GM23248 (cell line): ENCODE measurements around the gene SPAG6. TPM values are rescaled to one million over a fixed set of nuclear protein-coding genes. Genes with fewer than 3 reads are reported as not detected.

Source experiments
- DNase-seq: peaks from one replicate; pipeline ENCODE4 v3.0.0-alpha.2; 2015
- H2AFZ ChIP-seq: fragments of 200-600 bp; sonication (generic); 2 replicates; pipeline ENCODE4 v1.6.1; 2016; ENCODE audit warnings: antibody characterized with exemption
- H3F3A ChIP-seq: fragments of 200-600 bp; sonication (generic); 2 replicates; pipeline ENCODE4 v1.6.1; 2016; ENCODE audit warnings: mild to moderate bottlenecking, antibody characterized with exemption, mixed run types; ENCODE audit not compliant: insufficient read depth
- H3K27ac ChIP-seq: fragments of 200-600 bp; sonication (generic); 2 replicates; pipeline ENCODE4 v1.5.1; 2016; ENCODE audit warnings: mild to moderate bottlenecking
- H3K27me3 ChIP-seq: fragments of 200-600 bp; sonication (generic); replicated peaks from 2 replicates; pipeline ENCODE4 v1.6.1; 2016; ENCODE audit warnings: mild to moderate bottlenecking; ENCODE audit not compliant: insufficient read depth
- H3K36me3 ChIP-seq: fragments of 200-600 bp; sonication (generic); 2 replicates; pipeline ENCODE4 v1.6.1; 2016; ENCODE audit warnings: low read depth, mild to moderate bottlenecking
- H3K4me1 ChIP-seq: fragments of 200-600 bp; sonication (generic); 2 replicates; pipeline ENCODE4 v1.6.1; 2016; ENCODE audit warnings: mild to moderate bottlenecking; ENCODE audit not compliant: insufficient read depth
- H3K4me2 ChIP-seq: fragments of 200-600 bp; sonication (generic); one replicate; pipeline ENCODE4 v1.6.1; 2016; ENCODE audit warnings: mild to moderate bottlenecking; ENCODE audit not compliant: unreplicated experiment
- H3K4me3 ChIP-seq: fragments of 200-600 bp; sonication (generic); 2 replicates; pipeline ENCODE4 v1.5.1; 2016; ENCODE audit warnings: mild to moderate bottlenecking
- H3K79me2 ChIP-seq: fragments of 200-600 bp; sonication (generic); 2 replicates; pipeline ENCODE4 v1.6.1; 2016; ENCODE audit warnings: mild to moderate bottlenecking; ENCODE audit not compliant: insufficient read depth
- H3K9ac ChIP-seq: fragments of 200-600 bp; sonication (generic); 2 replicates; pipeline ENCODE4 v1.6.1; 2016; ENCODE audit warnings: mild to moderate bottlenecking
- H3K9me2 ChIP-seq: fragments of 200-600 bp; sonication (generic); 2 replicates; pipeline ENCODE4 v1.6.1; 2016; ENCODE audit warnings: mixed run types, mild to moderate bottlenecking, moderate library complexity; ENCODE audit not compliant: insufficient read depth
- H3K9me3 ChIP-seq: fragments of 200-600 bp; sonication (generic); one replicate; pipeline ENCODE4 v1.6.1; 2017; ENCODE audit warnings: low read depth
- H4K20me1 ChIP-seq: fragments of 200-600 bp; sonication (generic); 2 replicates; pipeline ENCODE4 v1.6.0; 2016; ENCODE audit not compliant: insufficient read depth
- EZH2 ChIP-seq: fragments of 200-600 bp; sonication (generic); IDR thresholded peaks from 2 replicates; pipeline ENCODE4 v1.6.1; 2018; ENCODE audit warnings: antibody characterized with exemption, mild to moderate bottlenecking; ENCODE audit not compliant: insufficient read depth, poor library complexity, severe bottlenecking
- EZH2phosphoT487 ChIP-seq: fragments of 200-600 bp; sonication (generic); IDR thresholded peaks from 2 replicates; pipeline ENCODE4 v1.6.1; 2018; ENCODE audit warnings: antibody characterized with exemption, moderate library complexity, mild to moderate bottlenecking, low read depth; ENCODE audit not compliant: insufficient read depth
- WGBS, 2 experiments: methylation state at CpG; one replicate each; pipeline ENCODE4 v1.1.6; 2015 to 2017; ENCODE audit warnings: low lambda C conversion rate in 2 of 2, low coverage in 1 of 2; ENCODE audit errors: missing lambda C conversion rate in 2 of 2; 5-methylcytosine and 5-hydroxymethylcytosine counted together
- in situ Hi-C: fragments of 300-500 bp; cut with MboI; formaldehyde crosslinking; loops from 2 replicates; pipeline ENCODE4 v1.15.0; 2020
- polyA plus RNA-seq: library from polyadenylated mRNA; unstranded; fragments of >200 nt; fragmentation: Nextera tagmentation; extraction: Ambion mirVana; gene quantifications from 2 replicates; pipeline ENCODE4 v1.2.1, GENCODE V29; 2016
- total RNA-seq: library from RNA; depleted of rRNA; stranded (reverse); fragments of >200 nt; shearing (Covaris generic); gene quantifications from 2 replicates; pipeline ENCODE4 v1.2.3, GENCODE V29; 2014

Gene SPAG6
- total and polyA plus RNA-seq, 2 experiments from 2014 or later = not detected

DNA sequence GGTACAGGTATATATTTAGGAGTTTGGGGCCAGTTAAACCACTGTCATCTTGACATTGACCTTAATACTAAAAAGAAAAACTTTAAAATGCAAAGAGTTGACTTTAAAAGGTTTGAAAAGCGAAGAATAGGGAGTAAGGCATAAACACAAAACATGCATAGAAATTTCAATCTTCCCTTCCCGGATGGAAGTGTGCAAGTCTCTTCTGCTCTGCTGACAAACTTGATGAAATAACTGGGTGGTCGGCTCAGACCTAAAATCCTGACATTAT is 3.4 kb upstream of the SPAG6 start:
- no peaks in the 10 kb centered on the region for H3K36me3 ChIP-seq
- no peak for DNase-seq
- no peak overlapping the region for H3K9ac ChIP-seq
- WGBS, 2 experiments = 38 to 42% methylated on average over 3 of the region's 3 CpGs
- H3K4me2 ChIP-seq = peak overlapping the region; percentile 95
- in situ Hi-C loops = no loop called here
- peaks cover 5% of the 10 kb centered on the region for H3K4me1 ChIP-seq
- peak overlapping the region; percentile 86; the same call in 1 of the 2 replicates for H3K4me3 ChIP-seq
- no peaks in the 10 kb centered on the region for H4K20me1 ChIP-seq
- H3K9me3 ChIP-seq = no peaks in the 10 kb centered on the region
- no peaks in the 10 kb centered on the region for H3K79me2 ChIP-seq
- H3K9me2 ChIP-seq = no peaks in the 10 kb centered on the region
- no peak overlapping the region; the same call in 1 of the 2 replicates for H2AFZ ChIP-seq
- H3K27ac ChIP-seq = no peak overlapping the region
- TF ChIP-seq EZH2 (no peak), EZH2phosphoT487 (no peak)
- peaks cover 84% of the 10 kb centered on the region for H3K27me3 ChIP-seq
- H3F3A ChIP-seq = no peaks in the 10 kb centered on the region

GRCh38 chr10:22342421-22342820 is 2.9 kb upstream of the SPAG6 start:
- in situ Hi-C loops = no loop called here
- H3K27ac ChIP-seq = no peak overlapping the region
- no peak overlapping the region for H3K4me2 ChIP-seq
- WGBS, 2 experiments = 71 to 73% methylated on average over 3 of the region's 3 CpGs
- no peak for TF ChIP-seq EZH2phosphoT487
- H3K36me3 ChIP-seq = no peaks in the 10 kb centered on the region
- DNase-seq = no peak
- H3K27me3 ChIP-seq = peaks cover 84% of the 10 kb centered on the region
- H2AFZ ChIP-seq = no peak overlapping the region
- H3K9me2 ChIP-seq = no peaks in the 10 kb centered on the region
- no peak overlapping the region for H3K9ac ChIP-seq
- no peaks in the 10 kb centered on the region for H4K20me1 ChIP-seq
- H3K79me2 ChIP-seq = no peaks in the 10 kb centered on the region
- peaks cover 5% of the 10 kb centered on the region for H3K4me1 ChIP-seq
- H3K9me3 ChIP-seq = no peaks in the 10 kb centered on the region
- no peak overlapping the region for H3K4me3 ChIP-seq
- no peaks in the 10 kb centered on the region for H3F3A ChIP-seq

DNA sequence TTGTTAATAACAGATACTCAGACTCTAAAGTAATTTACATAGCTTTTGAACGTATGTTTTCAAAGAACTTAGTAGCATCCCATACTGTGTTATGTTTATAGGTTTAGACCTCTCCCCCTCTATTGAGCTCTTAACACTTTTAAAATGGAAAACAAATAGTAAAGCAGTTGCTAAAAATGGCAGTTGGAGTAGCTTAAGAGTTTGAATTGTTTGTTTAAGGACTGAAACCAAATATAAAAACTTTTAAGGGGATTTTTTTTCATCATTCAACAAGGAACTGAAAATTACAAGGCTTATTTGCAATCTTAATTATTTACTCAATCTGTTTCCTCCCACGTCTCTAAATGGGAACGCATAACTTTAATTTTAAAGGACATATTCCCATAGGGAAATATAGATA is 1.6 kb upstream of the SPAG6 start:
- H3K4me3 ChIP-seq = no peak overlapping the region
- no peak overlapping the region for H3K4me2 ChIP-seq
- no peaks in the 10 kb centered on the region for H3K36me3 ChIP-seq
- H3K9me2 ChIP-seq = no peaks in the 10 kb centered on the region
- no peaks in the 10 kb centered on the region for H3F3A ChIP-seq
- no peak for DNase-seq
- H2AFZ ChIP-seq = no peak overlapping the region
- H3K27ac ChIP-seq = no peak overlapping the region
- no peak for TF ChIP-seq EZH2phosphoT487
- no peak for TF ChIP-seq EZH2
- in situ Hi-C loops = no loop called here
- peaks cover 5% of the 10 kb centered on the region for H3K4me1 ChIP-seq
- 54 to 55% methylated on average over 3 of the region's 3 CpGs for WGBS, 2 experiments
- H3K27me3 ChIP-seq = peaks cover 84% of the 10 kb centered on the region
- no peaks in the 10 kb centered on the region for H4K20me1 ChIP-seq
- H3K79me2 ChIP-seq = no peaks in the 10 kb centered on the region
- no peak overlapping the region for H3K9ac ChIP-seq
- H3K9me3 ChIP-seq = no peaks in the 10 kb centered on the region

DNA sequence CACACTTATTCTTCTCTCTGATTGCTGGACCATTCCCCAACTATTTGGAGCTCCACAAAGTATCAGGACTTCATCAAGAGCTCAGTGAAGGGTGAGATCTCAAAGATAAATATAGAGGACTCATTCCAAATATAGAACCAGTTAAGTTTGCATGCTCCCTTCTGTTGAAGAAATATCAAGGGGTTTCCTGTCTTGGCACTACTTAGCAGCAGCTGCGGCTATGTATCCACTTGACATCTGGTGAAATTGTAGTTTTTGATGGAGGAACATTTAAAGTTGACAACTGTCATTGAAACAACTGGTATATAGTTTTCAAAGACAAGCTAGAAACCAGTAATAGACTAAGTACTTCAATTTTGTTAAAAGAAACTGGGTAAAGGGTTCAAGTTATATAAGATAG is 1.0 kb upstream of the SPAG6 start:
- Histone ChIP-seq H2AFZ (no peak overlapping the region), H3K4me2 (no peak overlapping the region), H3K9me3 (no peaks in the 10 kb centered on the region), H3K27ac (no peak overlapping the region), H3K9me2 (no peaks in the 10 kb centered on the region), H3K4me3 (no peak overlapping the region), H3K79me2 (no peaks in the 10 kb centered on the region), H3K4me1 (peaks cover 5% of the 10 kb centered on the region), H3K9ac (no peak overlapping the region), H3F3A (no peaks in the 10 kb centered on the region), H3K27me3 (peaks cover 80% of the 10 kb centered on the region), H4K20me1 (no peaks in the 10 kb centered on the region), H3K36me3 (no peaks in the 10 kb centered on the region)
- in situ Hi-C loops = no loop called here
- no peak for TF ChIP-seq EZH2phosphoT487
- 0 to 8% methylated on average over 1 of the region's 1 CpG for WGBS, 2 experiments
- DNase-seq = no peak

GRCh38 chr10:22344781-22345300 is 455 bp upstream of the SPAG6 start:
- WGBS, 2 experiments = 31 to 38% methylated on average over 17 to 25 of the region's 26 CpGs
- H3K4me1 ChIP-seq = peaks cover 2% of the 10 kb centered on the region
- no peaks in the 10 kb centered on the region for H4K20me1 ChIP-seq
- H3K4me2 ChIP-seq = no peak overlapping the region
- no peaks in the 10 kb centered on the region for H3K9me2 ChIP-seq
- H3K27ac ChIP-seq = no peak overlapping the region
- no peaks in the 10 kb centered on the region for H3F3A ChIP-seq
- H2AFZ ChIP-seq = peak overlapping the region; percentile 19
- in situ Hi-C loops = no loop called here
- H3K9ac ChIP-seq = no peak overlapping the region
- peak; percentile 58; the same call in 1 of the 2 replicates for TF ChIP-seq EZH2phosphoT487
- peak; percentile 79 for TF ChIP-seq EZH2
- no peak overlapping the region for H3K4me3 ChIP-seq
- DNase-seq = no peak
- no peaks in the 10 kb centered on the region for H3K79me2 ChIP-seq
- H3K27me3 ChIP-seq = peaks cover 74% of the 10 kb centered on the region
- H3K9me3 ChIP-seq = no peaks in the 10 kb centered on the region
- H3K36me3 ChIP-seq = no peaks in the 10 kb centered on the region
